Tibial nerve (tissue), 3 donors: ENCODE measurements around the gene TAF6.

Source experiments
- POLR2A ChIP-seq, 2 donors: fragments of 450-650 bp; IDR thresholded peaks; one replicate each; pipeline ENCODE4 v1.6.1; 2017; ENCODE audit warnings: antibody characterized with exemption in 2 of 2, mild to moderate bottlenecking in 2 of 2, moderate library complexity in 2 of 2
- TF ChIP-seq, protein P1 (sequence below), 5 experiments: fragments of 200-600 bp in 3 of 5; fragments of 450-650 bp in 2 of 5; sonication (generic) in 3 of 5; IDR thresholded peaks; one replicate each; pipeline ENCODE4 v1.5.1; 2016 to 2019; ENCODE audit warnings: antibody characterized with exemption in 5 of 5, mild to moderate bottlenecking in 3 of 5, moderate library complexity in 2 of 5

- TF ChIP-seq, protein P1, sequence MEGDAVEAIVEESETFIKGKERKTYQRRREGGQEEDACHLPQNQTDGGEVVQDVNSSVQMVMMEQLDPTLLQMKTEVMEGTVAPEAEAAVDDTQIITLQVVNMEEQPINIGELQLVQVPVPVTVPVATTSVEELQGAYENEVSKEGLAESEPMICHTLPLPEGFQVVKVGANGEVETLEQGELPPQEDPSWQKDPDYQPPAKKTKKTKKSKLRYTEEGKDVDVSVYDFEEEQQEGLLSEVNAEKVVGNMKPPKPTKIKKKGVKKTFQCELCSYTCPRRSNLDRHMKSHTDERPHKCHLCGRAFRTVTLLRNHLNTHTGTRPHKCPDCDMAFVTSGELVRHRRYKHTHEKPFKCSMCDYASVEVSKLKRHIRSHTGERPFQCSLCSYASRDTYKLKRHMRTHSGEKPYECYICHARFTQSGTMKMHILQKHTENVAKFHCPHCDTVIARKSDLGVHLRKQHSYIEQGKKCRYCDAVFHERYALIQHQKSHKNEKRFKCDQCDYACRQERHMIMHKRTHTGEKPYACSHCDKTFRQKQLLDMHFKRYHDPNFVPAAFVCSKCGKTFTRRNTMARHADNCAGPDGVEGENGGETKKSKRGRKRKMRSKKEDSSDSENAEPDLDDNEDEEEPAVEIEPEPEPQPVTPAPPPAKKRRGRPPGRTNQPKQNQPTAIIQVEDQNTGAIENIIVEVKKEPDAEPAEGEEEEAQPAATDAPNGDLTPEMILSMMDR (IDR thresholded peaks at IDR 0.05) = no peak
- TF ChIP-seq POLR2A (IDR thresholded peaks at IDR 0.05) = no peak
These were observed 57.5 kb downstream of the TAF6 start for GRCh38 chr7:100061518-100062193.
